Panc1 (cell line): ENCODE results near the gene ADAT2. TPM values are rescaled to one million over a fixed set of nuclear protein-coding genes. Genes with fewer than 3 reads are reported as not detected.

ENCODE experiments used
- ATAC-seq: fragments of 200-7000 bp; cut with Tn5 transposase; 2 replicates; pipeline ENCODE4 v1.9.1; 2020; ENCODE audit warnings: mild to moderate bottlenecking, moderate library complexity
- BruUV-seq: library from RNA; stranded (reverse); fragments of 400-500 nt; replicated peaks from 2 replicates; lab custom pipeline; 2021; lab: Mats Ljungman, UMichigan
- CTCF ChIA-PET: fragments of 300-600 bp; sonication (Branson Sonifier 250); formaldehyde crosslinking; loops from one replicate; lab custom pipeline; 2022; ENCODE audit warnings: antibody characterized with exemption; lab: Charles Lee
- POLR2A ChIA-PET: fragments of 300-600 bp; sonication (Branson Sonifier 250); formaldehyde crosslinking; loops from one replicate; lab custom pipeline; 2022; ENCODE audit warnings: antibody characterized with exemption; lab: Charles Lee
- DNase-seq: peaks from one replicate; pipeline ENCODE4 v3.0.0-alpha.2; 2010; ENCODE audit warnings: low read depth, low spot score
- H3K27ac ChIP-seq: 2 replicates; pipeline ENCODE4 v1.5.1; 2011; ENCODE audit warnings: mild to moderate bottlenecking, low read length, inconsistent platforms
- H3K27me3 ChIP-seq: fragments of 200-500 bp; sonication (Bioruptor generic); 2 replicates; pipeline ENCODE4 v1.6.0; 2014; ENCODE audit warnings: low read length, inconsistent platforms; ENCODE audit not compliant: control insufficient read depth, insufficient read depth
- H3K36me3 ChIP-seq: fragments of 200-500 bp; sonication (Bioruptor generic); 2 replicates; pipeline ENCODE4 v1.5.1; 2014; ENCODE audit warnings: inconsistent platforms, mild to moderate bottlenecking, low read length, moderate library complexity; ENCODE audit not compliant: control insufficient read depth, insufficient read depth
- H3K4me1 ChIP-seq: 2 replicates; pipeline ENCODE4 v1.5.1; 2011; ENCODE audit warnings: inconsistent platforms, mild to moderate bottlenecking, low read length, moderate library complexity; ENCODE audit not compliant: control insufficient read depth, insufficient read depth
- H3K4me3 ChIP-seq, 2 experiments: 2 replicates each; pipeline ENCODE4 v1.5.1; 2011 to 2012; ENCODE audit warnings: low read depth in 2 of 2, low read length in 2 of 2, mild to moderate bottlenecking in 2 of 2, inconsistent platforms in 1 of 2, moderate library complexity in 1 of 2
- H3K9me3 ChIP-seq: fragments of 200-500 bp; sonication (Bioruptor generic); 2 replicates; pipeline ENCODE4 v1.5.1; 2014; ENCODE audit warnings: low read depth, mild to moderate bottlenecking, inconsistent platforms, low read length, moderate library complexity; ENCODE audit not compliant: control insufficient read depth, insufficient read depth
- POLR2AphosphoS5 ChIP-seq: IDR thresholded peaks from 2 replicates; pipeline ENCODE4 v1.6.1; 2012; ENCODE audit warnings: mild to moderate bottlenecking, low read depth, low read length, moderate library complexity
- REST ChIP-seq, 2 experiments: IDR thresholded peaks; 2 replicates each; pipeline ENCODE4 v1.6.1; 2011 to 2012; ENCODE audit warnings: low read depth in 2 of 2, control low read depth in 1 of 2, low read length in 1 of 2, mild to moderate bottlenecking in 1 of 2, moderate library complexity in 1 of 2; ENCODE audit not compliant: insufficient read depth in 1 of 2
- SIN3A ChIP-seq: IDR thresholded peaks from 2 replicates; pipeline ENCODE4 v1.6.1; 2012; ENCODE audit warnings: low read depth, mild to moderate bottlenecking, low read length, moderate library complexity, borderline replicate concordance; ENCODE audit not compliant: insufficient read depth
- TCF7L2 ChIP-seq: IDR thresholded peaks from 2 replicates; pipeline ENCODE4 v1.6.1; 2011; ENCODE audit warnings: mild to moderate bottlenecking, low read depth, low read length, inconsistent platforms
- in situ Hi-C: cut with HindIII; loops from 2 replicates; pipeline ENCODE4 v1.10.0; 2016; ENCODE audit warnings: low sequenced_read_pairs, low pct_unique_long_range_greater_than_20kb
- intact Hi-C: fragments of 100-400 bp; cut with micrococcal nuclease; formaldehyde crosslinking; loops from one replicate; pipeline ENCODE4 v1.10.0; 2022; ENCODE audit not compliant: unreplicated experiment
- total RNA-seq: library from RNA; stranded (reverse); gene quantifications from one replicate; pipeline ENCODE4 v1.2.1, GENCODE V29; 2021; ENCODE audit not compliant: unreplicated experiment
- TF ChIP-seq, protein P1 (sequence below): fragments of 450-650 bp; IDR thresholded peaks from 2 replicates; pipeline ENCODE4 v1.5.1; 2017; ENCODE audit warnings: mild to moderate bottlenecking

The ADAT2 gene
- total RNA-seq, 1 experiment from 2014 or later, result 6.4 TPM

DNA sequence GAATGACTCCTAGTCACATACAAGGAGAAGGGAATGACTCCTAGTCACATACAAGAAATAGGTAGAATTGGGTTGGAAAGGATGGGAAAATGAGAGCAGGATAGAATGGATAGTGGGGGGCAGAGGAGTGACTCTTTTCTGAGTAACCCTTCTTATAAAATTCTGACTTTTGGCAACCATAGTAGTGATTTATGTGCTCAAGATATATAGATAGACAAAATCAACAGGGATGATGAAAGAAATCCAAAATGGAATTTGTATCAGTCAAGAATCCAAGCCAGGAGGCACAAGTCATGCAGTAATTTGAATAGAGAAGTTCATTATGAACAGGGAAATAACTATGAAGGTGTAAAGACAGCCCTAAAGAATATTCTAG is 41.7 kb downstream of the ADAT2 start:
- CTCF ChIA-PET, result no interaction called here
- in situ Hi-C loops, result no loop called here
- BruUV-seq, result no TSS peak
- POLR2A ChIA-PET, result no interaction called here
- H3K4me3 ChIP-seq, result no peak overlapping the region
- DNase-seq (no peak), ATAC-seq (no peak)
- intact Hi-C loops, result no loop called here
- H3K36me3 ChIP-seq, result no peaks in the 10 kb centered on the region
- TF ChIP-seq POLR2AphosphoS5 (no peak), TCF7L2 (no peak), SIN3A (no peak), REST (IDR thresholded peaks at IDR 0.05; ENCODE audit: insufficient read depth in 1 of 2, low read depth in 2 of 2, low read length in 1 of 2) (no peak)
- TF ChIP-seq, protein P1, sequence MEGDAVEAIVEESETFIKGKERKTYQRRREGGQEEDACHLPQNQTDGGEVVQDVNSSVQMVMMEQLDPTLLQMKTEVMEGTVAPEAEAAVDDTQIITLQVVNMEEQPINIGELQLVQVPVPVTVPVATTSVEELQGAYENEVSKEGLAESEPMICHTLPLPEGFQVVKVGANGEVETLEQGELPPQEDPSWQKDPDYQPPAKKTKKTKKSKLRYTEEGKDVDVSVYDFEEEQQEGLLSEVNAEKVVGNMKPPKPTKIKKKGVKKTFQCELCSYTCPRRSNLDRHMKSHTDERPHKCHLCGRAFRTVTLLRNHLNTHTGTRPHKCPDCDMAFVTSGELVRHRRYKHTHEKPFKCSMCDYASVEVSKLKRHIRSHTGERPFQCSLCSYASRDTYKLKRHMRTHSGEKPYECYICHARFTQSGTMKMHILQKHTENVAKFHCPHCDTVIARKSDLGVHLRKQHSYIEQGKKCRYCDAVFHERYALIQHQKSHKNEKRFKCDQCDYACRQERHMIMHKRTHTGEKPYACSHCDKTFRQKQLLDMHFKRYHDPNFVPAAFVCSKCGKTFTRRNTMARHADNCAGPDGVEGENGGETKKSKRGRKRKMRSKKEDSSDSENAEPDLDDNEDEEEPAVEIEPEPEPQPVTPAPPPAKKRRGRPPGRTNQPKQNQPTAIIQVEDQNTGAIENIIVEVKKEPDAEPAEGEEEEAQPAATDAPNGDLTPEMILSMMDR, result no peak
- H3K4me1 ChIP-seq, result no peaks in the 10 kb centered on the region
- no peaks in the 10 kb centered on the region for H3K9me3 ChIP-seq
- no peaks in the 10 kb centered on the region for H3K27me3 ChIP-seq
- H3K27ac ChIP-seq, result no peak overlapping the region

DNA sequence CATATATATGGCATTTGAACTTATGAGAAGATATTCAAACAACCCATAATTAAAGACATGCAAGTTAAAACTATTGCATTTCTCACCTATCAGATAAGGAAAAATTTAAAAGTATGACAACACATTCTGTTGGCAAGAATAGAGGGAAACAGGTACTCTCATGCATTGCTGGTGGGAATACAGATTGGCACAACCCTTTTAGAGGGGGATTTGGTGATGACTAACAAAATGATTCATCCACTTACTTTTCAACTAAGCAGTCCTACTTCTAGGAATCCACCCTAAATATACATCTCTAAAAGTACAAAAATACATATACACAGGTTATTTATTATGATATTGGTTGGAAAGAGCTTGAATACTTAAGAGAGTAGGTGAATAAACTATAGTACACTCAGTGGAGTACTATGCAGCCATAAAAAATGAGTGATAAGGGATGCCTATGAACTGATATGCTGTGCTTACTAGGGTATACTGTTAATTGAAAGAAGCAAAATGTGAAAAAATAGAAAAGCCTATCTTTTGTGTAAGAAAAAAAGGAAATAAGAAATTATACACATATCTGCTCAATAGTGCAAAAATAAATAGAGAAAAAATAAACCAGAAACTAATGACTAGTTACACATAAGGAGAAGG is 42.2 kb downstream of the ADAT2 start:
- Histone ChIP-seq H3K4me1 (no peaks in the 10 kb centered on the region), H3K4me3 (no peak overlapping the region), H3K36me3 (no peaks in the 10 kb centered on the region), H3K9me3 (no peaks in the 10 kb centered on the region), H3K27me3 (no peaks in the 10 kb centered on the region), H3K27ac (no peak overlapping the region)
- in situ Hi-C loops, result no loop called here
- intact Hi-C loops, result no loop called here
- ChIA-PET POLR2A (no interaction called here), CTCF (no interaction called here)
- BruUV-seq, result no TSS peak
- no peak for ATAC-seq
- no peak for DNase-seq
- TF ChIP-seq, protein P1, result no peak
- TF ChIP-seq TCF7L2, result no peak
- no peak for TF ChIP-seq SIN3A
- TF ChIP-seq POLR2AphosphoS5, result no peak
- no peak for TF ChIP-seq REST (IDR thresholded peaks at IDR 0.05; ENCODE audit: insufficient read depth in 1 of 2, low read depth in 2 of 2, low read length in 1 of 2)
